ENCODE measurements around the gene AHSG. TPM values are rescaled to one million over a fixed set of nuclear protein-coding genes. Genes with fewer than 3 reads are reported as not detected.

The AHSG gene
- total RNA-seq, 2 experiments from 2014 or later = not detected

DNA sequence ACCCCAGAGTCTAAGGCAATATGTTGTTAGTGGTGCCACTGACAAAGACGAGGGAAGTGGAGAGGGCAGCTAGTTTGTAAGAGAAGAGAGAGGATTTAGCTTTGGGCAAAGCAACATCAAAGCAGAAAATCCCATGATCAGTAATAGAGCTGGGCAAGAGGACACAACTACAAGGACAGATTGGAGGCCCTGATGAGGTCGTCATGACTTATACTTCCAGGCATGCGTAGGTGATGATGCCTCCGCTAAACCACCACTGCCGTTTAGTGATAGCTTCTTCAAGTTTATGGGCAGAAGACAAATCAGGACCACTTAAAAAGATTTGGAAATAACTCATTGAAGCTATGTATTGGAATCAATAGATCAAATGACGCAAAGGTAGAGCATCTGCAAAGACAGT lies 55.6 kb downstream of the AHSG start:
- DNase-seq = no peak
- TF ChIP-seq, protein P1, sequence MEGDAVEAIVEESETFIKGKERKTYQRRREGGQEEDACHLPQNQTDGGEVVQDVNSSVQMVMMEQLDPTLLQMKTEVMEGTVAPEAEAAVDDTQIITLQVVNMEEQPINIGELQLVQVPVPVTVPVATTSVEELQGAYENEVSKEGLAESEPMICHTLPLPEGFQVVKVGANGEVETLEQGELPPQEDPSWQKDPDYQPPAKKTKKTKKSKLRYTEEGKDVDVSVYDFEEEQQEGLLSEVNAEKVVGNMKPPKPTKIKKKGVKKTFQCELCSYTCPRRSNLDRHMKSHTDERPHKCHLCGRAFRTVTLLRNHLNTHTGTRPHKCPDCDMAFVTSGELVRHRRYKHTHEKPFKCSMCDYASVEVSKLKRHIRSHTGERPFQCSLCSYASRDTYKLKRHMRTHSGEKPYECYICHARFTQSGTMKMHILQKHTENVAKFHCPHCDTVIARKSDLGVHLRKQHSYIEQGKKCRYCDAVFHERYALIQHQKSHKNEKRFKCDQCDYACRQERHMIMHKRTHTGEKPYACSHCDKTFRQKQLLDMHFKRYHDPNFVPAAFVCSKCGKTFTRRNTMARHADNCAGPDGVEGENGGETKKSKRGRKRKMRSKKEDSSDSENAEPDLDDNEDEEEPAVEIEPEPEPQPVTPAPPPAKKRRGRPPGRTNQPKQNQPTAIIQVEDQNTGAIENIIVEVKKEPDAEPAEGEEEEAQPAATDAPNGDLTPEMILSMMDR (IDR thresholded peaks at IDR 0.05) = no peak

DNA sequence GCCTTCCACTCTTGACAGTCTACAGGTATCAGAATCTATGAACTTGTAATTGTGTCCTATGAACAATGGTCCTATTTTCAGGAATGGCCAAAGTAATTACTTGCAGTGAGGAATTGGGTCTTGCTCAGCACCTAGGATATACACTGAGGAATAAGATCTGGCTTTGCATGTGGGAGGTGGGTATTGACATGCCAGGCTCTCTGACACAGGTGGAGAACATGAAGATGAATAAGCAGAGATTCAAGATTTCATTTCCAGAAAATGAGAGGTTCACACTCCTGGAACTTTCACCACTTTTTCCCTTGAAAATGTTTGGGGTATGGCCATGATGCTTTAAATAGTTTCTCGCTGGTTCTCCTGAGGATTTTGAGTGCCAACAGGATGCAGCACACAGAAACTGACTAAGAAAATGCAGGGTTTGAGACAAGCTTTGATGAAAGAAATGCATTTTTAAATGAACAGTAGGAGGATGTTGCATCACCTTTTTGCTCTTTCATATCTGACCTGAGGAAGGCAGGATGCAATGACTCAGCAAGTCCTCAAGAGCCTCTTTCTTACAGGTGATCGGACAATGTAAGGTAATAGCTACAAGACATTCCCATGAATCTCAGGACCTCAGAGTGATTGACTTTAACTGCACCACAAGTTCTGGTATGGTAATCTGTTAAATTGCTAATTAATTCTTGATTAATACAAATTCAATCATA lies 56.7 kb downstream of the AHSG start:
- ChIA-PET POLR2A (interaction anchor here (0.8 kb wide), 1 partner anchor 13 kb away, joined by 3 read pairs; no protein-coding TSS in a partner anchor), CTCF (interaction anchor here (1.5 kb wide), 1 partner anchor 55 kb away, joined by 4 read pairs; no protein-coding TSS in a partner anchor)
- DNase-seq (peak; percentile 4), ATAC-seq (peak; percentile 65)
- intact Hi-C loops (cut with micrococcal nuclease) = no loop called here
- Mint-ChIP-seq H3K36me3 (ENCODE audit: low read depth) (no peaks in the 10 kb centered on the region), H3K9me3 (no peaks in the 10 kb centered on the region), H3K27ac (peak overlapping the region; percentile 57), H3K4me1 (ENCODE audit: low read depth) (peaks cover 13% of the 10 kb centered on the region), H3K27me3 (peaks cover 19% of the 10 kb centered on the region), H3K4me3 (no peak overlapping the region)
- TF ChIP-seq, protein P1 (IDR thresholded peaks at IDR 0.05) = no peak

More for the DNA sequence above, 55.6 kb downstream of the AHSG start:
- Mint-ChIP-seq H3K27ac (no peak overlapping the region), H3K4me3 (no peak overlapping the region), H3K4me1 (ENCODE audit: low read depth) (peaks cover 13% of the 10 kb centered on the region), H3K27me3 (peaks cover 17% of the 10 kb centered on the region), H3K9me3 (no peaks in the 10 kb centered on the region), H3K36me3 (ENCODE audit: low read depth) (no peaks in the 10 kb centered on the region)
- no peak for ATAC-seq
- ChIA-PET POLR2A (no interaction called here), CTCF (interaction anchor here (0.6 kb wide), 1 partner anchor 51 kb away, joined by 3 read pairs; no protein-coding TSS in a partner anchor)
- intact Hi-C loops (cut with micrococcal nuclease) = no loop called here

DNA sequence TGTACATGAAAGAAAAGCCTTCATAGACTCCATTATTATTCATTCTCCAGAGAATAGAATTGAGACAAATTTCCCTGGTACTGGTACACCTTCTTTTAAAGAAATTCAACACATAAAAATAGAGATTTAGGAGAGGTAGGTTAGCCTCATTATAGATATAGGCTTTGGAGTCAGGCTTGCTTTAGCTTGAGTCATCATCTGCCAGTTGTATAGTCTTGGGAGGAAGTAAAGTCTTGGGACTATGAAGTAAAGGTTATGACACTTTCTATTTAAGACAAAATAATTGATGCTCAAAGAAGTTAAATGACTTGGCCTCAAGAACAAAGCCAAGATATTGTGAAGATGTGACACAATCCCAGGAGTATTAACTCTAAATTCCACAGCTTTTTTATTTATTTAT lies 57.3 kb downstream of the AHSG start:
- Mint-ChIP-seq H3K36me3 (ENCODE audit: low read depth) (no peaks in the 10 kb centered on the region), H3K4me1 (ENCODE audit: low read depth) (peaks cover 13% of the 10 kb centered on the region), H3K27ac (no peak overlapping the region), H3K9me3 (no peaks in the 10 kb centered on the region), H3K4me3 (no peak overlapping the region), H3K27me3 (peaks cover 20% of the 10 kb centered on the region)
- DNase-seq = no peak
- TF ChIP-seq, protein P1 (IDR thresholded peaks at IDR 0.05) = no peak
- intact Hi-C loops (cut with micrococcal nuclease) = no loop called here
- ChIA-PET CTCF (interaction anchor here (1.5 kb wide), 1 partner anchor 55 kb away, joined by 4 read pairs; no protein-coding TSS in a partner anchor), POLR2A (interaction anchor here (0.8 kb wide), 1 partner anchor 12 kb away, joined by 3 read pairs; no protein-coding TSS in a partner anchor)
- ATAC-seq = peak; percentile 13

Other genes starting within 250 kb of the AHSG start
- 1 to 10 TPM; 1.4 to 2.6 TPM for gene CRYGS, start 68.7 kb upstream of the AHSG start, total RNA-seq
- 10 to 100 TPM in 1 of 2 experiments, 1 to 10 TPM in 1; 9.8 to 10.8 TPM for gene TBCCD1, start 45.7 kb upstream of the AHSG start, total RNA-seq
- 10 to 100 TPM; 30.0 to 31.5 TPM for gene DNAJB11, start 42.3 kb upstream of the AHSG start, total RNA-seq
- not detected for gene FETUB, start 27.3 kb downstream of the AHSG start, total RNA-seq
- not detected for gene HRG, start 53.0 kb downstream of the AHSG start, total RNA-seq
- gene KNG1, start 104.3 kb downstream of the AHSG start, total RNA-seq = not detected
- gene EIF4A2, start 170.5 kb downstream of the AHSG start, total RNA-seq = 100 to 1,000 TPM; 450 to 466 TPM
- 100 to 1,000 TPM; 110 to 125 TPM for gene RFC4, start 193.4 kb downstream of the AHSG start, total RNA-seq
- not detected for gene ADIPOQ, start 229.7 kb downstream of the AHSG start, total RNA-seq

Measured in activated CD8-positive, alpha-beta T cell treated with anti-CD3 and anti-CD28 coated beads for 36 hours (primary cell).